Loucy (cell line): ENCODE results near the gene CHST7.
A peak's percentile ranks its signal among the peaks of the same experiment; 100 is the strongest.

Experiments
- H2AFZ ChIP-seq: fragments of 200-600 bp; sonication (generic); 2 replicates; pipeline ENCODE4 v1.6.0; 2016; ENCODE audit warnings: antibody characterized with exemption, mild to moderate bottlenecking, low read length, moderate library complexity
- H3F3A ChIP-seq: fragments of 200-600 bp; 2 replicates; pipeline ENCODE4 v1.6.0; 2016; ENCODE audit warnings: antibody characterized with exemption, low read depth, mild to moderate bottlenecking
- H3K27me3 ChIP-seq: fragments of 200-600 bp; sonication (generic); 2 replicates; pipeline ENCODE4 v1.6.1; 2014; ENCODE audit warnings: low read length, mild to moderate bottlenecking; ENCODE audit not compliant: insufficient read depth, poor library complexity, severe bottlenecking
- H3K36me3 ChIP-seq: fragments of 200-600 bp; sonication (generic); 2 replicates; pipeline ENCODE4 v1.6.1; 2016; ENCODE audit warnings: low read length; ENCODE audit not compliant: insufficient read depth
- H3K4me1 ChIP-seq: fragments of 200-600 bp; sonication (generic); 2 replicates; pipeline ENCODE4 v1.5.1; 2014; ENCODE audit warnings: low read length, mild to moderate bottlenecking; ENCODE audit not compliant: insufficient read depth, poor library complexity, severe bottlenecking
- H3K4me2 ChIP-seq: fragments of 200-600 bp; sonication (generic); 2 replicates; pipeline ENCODE4 v1.6.0; 2014; ENCODE audit warnings: antibody characterized with exemption, low read length, low read depth, mild to moderate bottlenecking; ENCODE audit not compliant: poor library complexity, severe bottlenecking
- H3K4me3 ChIP-seq: fragments of 200-600 bp; sonication (generic); 2 replicates; pipeline ENCODE4 v1.5.1; 2014; ENCODE audit warnings: low read length, mild to moderate bottlenecking, mixed read lengths; ENCODE audit not compliant: poor library complexity, severe bottlenecking
- H3K79me2 ChIP-seq: fragments of 200-600 bp; sonication (generic); 2 replicates; pipeline ENCODE4 v1.6.1; 2014; ENCODE audit warnings: low read length; ENCODE audit not compliant: insufficient read depth
- H3K9ac ChIP-seq: fragments of 200-600 bp; sonication (generic); 2 replicates; pipeline ENCODE4 v1.6.0; 2014; ENCODE audit warnings: mild to moderate bottlenecking, low read depth, low read length, moderate library complexity; ENCODE audit not compliant: poor library complexity, severe bottlenecking
- H3K9me2 ChIP-seq: fragments of 200-600 bp; sonication (generic); replicated peaks from 2 replicates; pipeline ENCODE4 v1.6.1; 2016; ENCODE audit warnings: low read depth, low read length, mixed read lengths
- H3K9me3 ChIP-seq: fragments of 200-600 bp; sonication (generic); 2 replicates; pipeline ENCODE4 v1.6.1; 2014; ENCODE audit warnings: mild to moderate bottlenecking, antibody characterized with exemption, low read length, low read depth; ENCODE audit not compliant: insufficient read depth
- H4K20me1 ChIP-seq: fragments of 200-600 bp; sonication (generic); 2 replicates; pipeline ENCODE4 v1.6.0; 2014; ENCODE audit warnings: antibody characterized with exemption, low read length, mild to moderate bottlenecking; ENCODE audit not compliant: insufficient read depth, poor library complexity, severe bottlenecking
- EZH2phosphoT487 ChIP-seq: fragments of 200-600 bp; IDR thresholded peaks from 2 replicates; pipeline ENCODE4 v1.6.1; 2018; ENCODE audit warnings: antibody characterized with exemption, mild to moderate bottlenecking, moderate library complexity, borderline replicate concordance
- TF ChIP-seq, protein P1 (sequence below): fragments of 200-600 bp; sonication (generic); conservative IDR thresholded peaks from 2 replicates; pipeline ENCODE4 v1.5.1; 2014; ENCODE audit warnings: mild to moderate bottlenecking, antibody characterized with exemption, low read length

CHST7 gene

DNA sequence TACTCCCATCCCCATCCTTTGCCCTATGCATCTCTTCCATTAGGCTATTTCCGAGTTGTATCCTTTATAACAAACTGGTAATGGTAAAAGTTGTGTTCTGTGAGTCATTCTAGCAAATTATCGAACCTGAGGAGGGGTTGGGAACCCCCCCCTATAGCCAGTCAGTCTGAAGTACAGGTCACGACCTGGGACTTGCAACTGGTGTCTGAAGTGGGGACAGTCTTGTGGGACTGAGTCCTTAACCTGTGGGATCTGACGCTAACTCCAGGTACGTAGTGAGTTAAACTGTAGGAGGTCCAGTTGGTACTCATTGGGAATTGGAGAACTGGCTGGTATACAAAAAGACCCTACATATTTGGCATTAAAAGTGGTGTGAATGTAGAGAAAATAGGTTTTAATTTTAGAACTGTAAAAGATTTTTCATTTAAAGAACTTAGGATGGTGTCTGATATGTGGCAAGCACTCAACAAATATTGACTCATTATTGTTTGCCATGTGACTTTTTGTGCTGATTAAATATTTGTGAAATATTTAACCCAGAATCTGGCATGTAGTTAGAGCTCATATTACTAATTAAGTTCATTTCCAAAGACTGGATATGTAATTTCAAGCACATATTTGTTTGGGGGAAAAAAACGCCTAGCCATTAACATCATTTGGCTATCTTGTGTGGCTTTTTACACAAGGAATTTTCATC, 50.7 kb downstream of the CHST7 start:
- no peaks in the 10 kb centered on the region for H3K9me3 ChIP-seq
- H3K9ac ChIP-seq: no peak overlapping the region
- H2AFZ ChIP-seq: no peak overlapping the region
- no peaks in the 10 kb centered on the region for H3K9me2 ChIP-seq
- H3K27me3 ChIP-seq: no peaks in the 10 kb centered on the region
- H4K20me1 ChIP-seq: no peaks in the 10 kb centered on the region
- no peaks in the 10 kb centered on the region for H3K36me3 ChIP-seq
- no peak for TF ChIP-seq EZH2phosphoT487
- TF ChIP-seq, protein P1, sequence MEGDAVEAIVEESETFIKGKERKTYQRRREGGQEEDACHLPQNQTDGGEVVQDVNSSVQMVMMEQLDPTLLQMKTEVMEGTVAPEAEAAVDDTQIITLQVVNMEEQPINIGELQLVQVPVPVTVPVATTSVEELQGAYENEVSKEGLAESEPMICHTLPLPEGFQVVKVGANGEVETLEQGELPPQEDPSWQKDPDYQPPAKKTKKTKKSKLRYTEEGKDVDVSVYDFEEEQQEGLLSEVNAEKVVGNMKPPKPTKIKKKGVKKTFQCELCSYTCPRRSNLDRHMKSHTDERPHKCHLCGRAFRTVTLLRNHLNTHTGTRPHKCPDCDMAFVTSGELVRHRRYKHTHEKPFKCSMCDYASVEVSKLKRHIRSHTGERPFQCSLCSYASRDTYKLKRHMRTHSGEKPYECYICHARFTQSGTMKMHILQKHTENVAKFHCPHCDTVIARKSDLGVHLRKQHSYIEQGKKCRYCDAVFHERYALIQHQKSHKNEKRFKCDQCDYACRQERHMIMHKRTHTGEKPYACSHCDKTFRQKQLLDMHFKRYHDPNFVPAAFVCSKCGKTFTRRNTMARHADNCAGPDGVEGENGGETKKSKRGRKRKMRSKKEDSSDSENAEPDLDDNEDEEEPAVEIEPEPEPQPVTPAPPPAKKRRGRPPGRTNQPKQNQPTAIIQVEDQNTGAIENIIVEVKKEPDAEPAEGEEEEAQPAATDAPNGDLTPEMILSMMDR: no peak
- H3F3A ChIP-seq: no peaks in the 10 kb centered on the region
- H3K4me1 ChIP-seq: peaks cover 21% of the 10 kb centered on the region
- no peaks in the 10 kb centered on the region for H3K79me2 ChIP-seq
- no peak overlapping the region for H3K4me3 ChIP-seq
- no peak overlapping the region for H3K4me2 ChIP-seq

DNA sequence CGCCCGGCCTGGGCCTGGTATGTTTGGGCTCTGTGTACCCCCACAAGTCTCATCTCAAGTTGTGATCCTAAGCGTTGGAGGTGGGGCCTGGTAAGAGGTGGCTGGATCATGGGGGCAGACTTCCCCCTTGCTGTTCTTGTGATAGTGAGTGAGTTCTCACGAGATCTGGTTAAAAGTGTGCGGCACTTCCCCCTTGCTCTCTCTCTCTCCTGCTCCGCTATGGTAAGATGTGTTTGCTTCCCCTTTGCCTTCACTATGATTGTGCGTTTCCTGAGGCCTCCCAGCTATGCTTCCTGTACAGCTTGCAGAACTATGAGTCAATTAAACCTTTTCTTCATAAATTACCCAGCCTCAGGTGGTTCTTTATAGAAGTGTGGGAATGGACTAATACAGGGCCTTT, 53.0 kb downstream of the CHST7 start:
- H3K4me2 ChIP-seq: peak overlapping the region; percentile 38
- H3K9me2 ChIP-seq: no peaks in the 10 kb centered on the region
- no peak for TF ChIP-seq EZH2phosphoT487
- H3K36me3 ChIP-seq: no peaks in the 10 kb centered on the region
- no peaks in the 10 kb centered on the region for H3K79me2 ChIP-seq
- no peaks in the 10 kb centered on the region for H3K27me3 ChIP-seq
- no peaks in the 10 kb centered on the region for H4K20me1 ChIP-seq
- no peak overlapping the region for H2AFZ ChIP-seq
- H3K9ac ChIP-seq: no peak overlapping the region
- peaks cover 24% of the 10 kb centered on the region for H3K4me1 ChIP-seq
- no peaks in the 10 kb centered on the region for H3F3A ChIP-seq
- no peak overlapping the region for H3K4me3 ChIP-seq
- H3K9me3 ChIP-seq: no peaks in the 10 kb centered on the region

DNA sequence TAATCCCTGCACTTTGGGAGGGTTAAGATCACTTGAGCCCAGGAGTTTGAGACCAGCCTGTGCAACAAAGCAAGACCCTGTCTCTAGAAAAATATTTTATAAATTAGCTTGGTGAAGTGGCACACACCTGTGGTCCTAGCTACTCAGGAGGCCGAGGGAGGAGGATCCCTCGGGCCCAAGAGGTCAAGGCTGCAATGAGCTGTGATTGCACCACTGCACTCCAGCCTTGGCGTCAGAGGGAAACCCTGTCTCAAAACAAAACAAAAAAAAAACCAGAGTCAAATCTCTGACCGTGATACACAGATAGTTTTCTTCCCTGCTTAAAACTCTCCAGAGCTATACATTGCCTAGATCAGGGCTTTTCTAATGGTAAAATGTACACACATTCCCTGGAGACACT, 53.5 kb downstream of the CHST7 start:
- H3K9ac ChIP-seq: no peak overlapping the region
- H3K36me3 ChIP-seq: no peaks in the 10 kb centered on the region
- TF ChIP-seq, protein P1: no peak
- no peak for TF ChIP-seq EZH2phosphoT487
- no peaks in the 10 kb centered on the region for H3K9me2 ChIP-seq
- no peaks in the 10 kb centered on the region for H3F3A ChIP-seq
- H3K27me3 ChIP-seq: no peaks in the 10 kb centered on the region
- H3K4me1 ChIP-seq: peaks cover 24% of the 10 kb centered on the region
- H4K20me1 ChIP-seq: no peaks in the 10 kb centered on the region
- H2AFZ ChIP-seq: no peak overlapping the region
- no peaks in the 10 kb centered on the region for H3K9me3 ChIP-seq
- H3K4me3 ChIP-seq: no peak overlapping the region
- peak overlapping the region; percentile 38 for H3K4me2 ChIP-seq
- no peaks in the 10 kb centered on the region for H3K79me2 ChIP-seq
